Hepatocyte (in vitro differentiated cells): Measurements from ENCODE around the gene KIF20B. TPM values are rescaled to one million over a fixed set of nuclear protein-coding genes. Genes with fewer than 3 reads are reported as not detected.
A peak's percentile ranks its signal among the peaks of the same experiment; 100 is the strongest.

Experiments used
- DNase-seq: peaks from one replicate; pipeline ENCODE4 v3.0.0-alpha.2; 2016; ENCODE audit warnings: low spot score
- H2AFZ ChIP-seq: fragments of 200-600 bp; sonication (generic); 2 replicates; pipeline ENCODE4 v1.6.0; 2016; ENCODE audit warnings: antibody characterized with exemption, mild to moderate bottlenecking
- H3K27ac ChIP-seq: fragments of 200-600 bp; sonication (generic); 2 replicates; pipeline ENCODE4 v1.5.1; 2016; ENCODE audit warnings: mild to moderate bottlenecking
- H3K27me3 ChIP-seq: fragments of 200-600 bp; sonication (generic); 2 replicates; pipeline ENCODE4 v1.6.1; 2016
- H3K36me3 ChIP-seq: fragments of 200-600 bp; sonication (generic); replicated peaks from 2 replicates; pipeline ENCODE4 v1.5.1; 2016; ENCODE audit warnings: low read depth; ENCODE audit not compliant: insufficient read depth
- H3K4me1 ChIP-seq: fragments of 200-600 bp; sonication (generic); 2 replicates; pipeline ENCODE4 v1.5.1; 2016; ENCODE audit warnings: mild to moderate bottlenecking, moderate library complexity; ENCODE audit not compliant: insufficient read depth
- H3K4me2 ChIP-seq: fragments of 200-600 bp; sonication (generic); 2 replicates; pipeline ENCODE4 v1.6.0; 2016
- H3K4me3 ChIP-seq: fragments of 200-600 bp; sonication (generic); 2 replicates; pipeline ENCODE4 v1.5.1; 2016; ENCODE audit warnings: mild to moderate bottlenecking
- H3K79me2 ChIP-seq: fragments of 200-600 bp; sonication (generic); 2 replicates; pipeline ENCODE4 v1.6.0; 2017; ENCODE audit warnings: mild to moderate bottlenecking
- H3K9me2 ChIP-seq: fragments of 200-600 bp; sonication (generic); replicated peaks from 2 replicates; pipeline ENCODE4 v1.6.0; 2017; ENCODE audit warnings: mild to moderate bottlenecking; ENCODE audit not compliant: insufficient read depth
- H3K9me3 ChIP-seq: fragments of 200-600 bp; sonication (generic); 2 replicates; pipeline ENCODE4 v1.5.1; 2016; ENCODE audit warnings: low read depth, mild to moderate bottlenecking
- H4K20me1 ChIP-seq: fragments of 200-600 bp; sonication (generic); 2 replicates; pipeline ENCODE4 v1.6.0; 2016; ENCODE audit warnings: mild to moderate bottlenecking; ENCODE audit not compliant: insufficient read depth, poor library complexity, severe bottlenecking
- EZH2 ChIP-seq: fragments of 200-600 bp; sonication (generic); IDR thresholded peaks from 2 replicates; pipeline ENCODE4 v1.6.1; 2016; ENCODE audit warnings: antibody characterized with exemption, mild to moderate bottlenecking, borderline replicate concordance
- EZH2phosphoT487 ChIP-seq: fragments of 200-600 bp; sonication (generic); IDR thresholded peaks from one replicate; pipeline ENCODE4 v1.6.1; 2018; ENCODE audit warnings: antibody characterized with exemption, mild to moderate bottlenecking, low read depth, moderate library complexity; ENCODE audit not compliant: unreplicated experiment, severe bottlenecking
- WGBS: methylation state at CpG from one replicate; pipeline ENCODE4 v1.1.6; 2016; ENCODE audit warnings: low lambda C conversion rate; ENCODE audit errors: missing lambda C conversion rate; 5-methylcytosine and 5-hydroxymethylcytosine counted together
- polyA plus RNA-seq: library from polyadenylated mRNA; unstranded; fragments of >200 nt; fragmentation: Nextera tagmentation; extraction: Ambion mirVana; gene quantifications from 2 replicates; pipeline ENCODE4 v1.2.1, GENCODE V29; 2016
- total RNA-seq: library from RNA; depleted of rRNA; stranded (reverse); fragments of >200 nt; gene quantifications from 2 replicates; pipeline ENCODE4 v1.2.3, GENCODE V29; 2014
- TF ChIP-seq, protein P1 (sequence below): fragments of 200-600 bp; sonication (generic); IDR thresholded peaks from 2 replicates; pipeline ENCODE4 v1.5.1; 2016; ENCODE audit warnings: antibody characterized with exemption, mild to moderate bottlenecking; ENCODE audit not compliant: poor library complexity

The KIF20B gene
- total and polyA plus RNA-seq, 2 experiments from 2014 or later, result 4.6 to 6.9 TPM

DNA sequence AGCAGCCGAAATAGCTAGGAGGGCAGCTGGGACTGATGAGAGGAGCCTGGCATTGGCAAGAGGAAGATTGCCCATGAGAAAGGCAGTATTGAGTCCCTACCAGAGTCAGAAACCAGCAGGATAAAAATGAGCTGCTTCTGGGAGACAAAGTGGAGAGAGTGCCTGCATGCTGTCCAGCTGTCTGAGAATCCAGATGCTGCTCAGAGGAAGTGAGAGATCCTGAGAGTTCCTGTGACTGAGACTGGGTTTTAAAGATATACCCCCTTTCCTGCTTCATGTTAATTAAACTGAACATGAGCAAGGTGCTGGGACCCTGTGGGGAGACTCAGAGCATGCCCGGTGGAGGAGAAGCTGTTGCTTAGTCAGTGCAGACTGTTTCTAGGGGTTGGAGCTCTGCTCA lies 107.5 kb downstream of the KIF20B start:
- Histone ChIP-seq H2AFZ (no peak overlapping the region), H3K79me2 (no peaks in the 10 kb centered on the region), H4K20me1 (no peaks in the 10 kb centered on the region), H3K4me2 (no peak overlapping the region), H3K36me3 (no peaks in the 10 kb centered on the region), H3K27ac (no peak overlapping the region), H3K27me3 (no peaks in the 10 kb centered on the region), H3K9me2 (no peaks in the 10 kb centered on the region), H3K4me1 (no peaks in the 10 kb centered on the region), H3K4me3 (no peak overlapping the region), H3K9me3 (no peaks in the 10 kb centered on the region)
- no peak for DNase-seq
- TF ChIP-seq EZH2phosphoT487 (no peak), EZH2 (no peak)
- TF ChIP-seq, protein P1, sequence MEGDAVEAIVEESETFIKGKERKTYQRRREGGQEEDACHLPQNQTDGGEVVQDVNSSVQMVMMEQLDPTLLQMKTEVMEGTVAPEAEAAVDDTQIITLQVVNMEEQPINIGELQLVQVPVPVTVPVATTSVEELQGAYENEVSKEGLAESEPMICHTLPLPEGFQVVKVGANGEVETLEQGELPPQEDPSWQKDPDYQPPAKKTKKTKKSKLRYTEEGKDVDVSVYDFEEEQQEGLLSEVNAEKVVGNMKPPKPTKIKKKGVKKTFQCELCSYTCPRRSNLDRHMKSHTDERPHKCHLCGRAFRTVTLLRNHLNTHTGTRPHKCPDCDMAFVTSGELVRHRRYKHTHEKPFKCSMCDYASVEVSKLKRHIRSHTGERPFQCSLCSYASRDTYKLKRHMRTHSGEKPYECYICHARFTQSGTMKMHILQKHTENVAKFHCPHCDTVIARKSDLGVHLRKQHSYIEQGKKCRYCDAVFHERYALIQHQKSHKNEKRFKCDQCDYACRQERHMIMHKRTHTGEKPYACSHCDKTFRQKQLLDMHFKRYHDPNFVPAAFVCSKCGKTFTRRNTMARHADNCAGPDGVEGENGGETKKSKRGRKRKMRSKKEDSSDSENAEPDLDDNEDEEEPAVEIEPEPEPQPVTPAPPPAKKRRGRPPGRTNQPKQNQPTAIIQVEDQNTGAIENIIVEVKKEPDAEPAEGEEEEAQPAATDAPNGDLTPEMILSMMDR, result no peak
- WGBS, result 85% methylated on average over 2 of the region's 2 CpGs

DNA sequence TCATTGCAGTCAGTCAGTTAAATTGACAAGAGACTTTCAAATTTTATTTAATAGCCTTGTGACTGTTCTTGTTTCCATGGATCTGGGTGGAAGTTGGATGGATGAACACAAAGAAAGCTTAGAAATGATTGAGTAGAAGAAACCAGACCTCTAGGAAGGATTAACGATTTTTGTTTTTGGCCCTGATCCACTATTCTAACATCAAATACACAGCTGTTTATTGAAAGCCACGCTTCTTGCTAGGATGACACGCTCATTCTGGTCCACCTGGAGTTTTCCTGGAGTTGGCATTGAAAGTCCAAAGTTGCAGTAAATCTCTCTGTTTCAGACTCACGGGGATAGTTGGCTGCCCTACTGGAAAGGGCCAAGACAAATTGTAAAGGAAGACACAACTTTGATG lies 108.4 kb downstream of the KIF20B start:
- Histone ChIP-seq H3K9me2 (no peaks in the 10 kb centered on the region), H2AFZ (no peak overlapping the region), H3K9me3 (no peaks in the 10 kb centered on the region), H3K79me2 (no peaks in the 10 kb centered on the region), H3K27ac (no peak overlapping the region), H3K4me1 (peaks cover 6% of the 10 kb centered on the region), H4K20me1 (no peaks in the 10 kb centered on the region), H3K36me3 (no peaks in the 10 kb centered on the region), H3K4me3 (no peak overlapping the region), H3K27me3 (no peaks in the 10 kb centered on the region), H3K4me2 (no peak overlapping the region)
- TF ChIP-seq EZH2phosphoT487 (no peak), EZH2 (no peak)
- TF ChIP-seq, protein P1, result no peak
- 77% methylated on average over 4 of the region's 4 CpGs for WGBS
- DNase-seq, result no peak

DNA sequence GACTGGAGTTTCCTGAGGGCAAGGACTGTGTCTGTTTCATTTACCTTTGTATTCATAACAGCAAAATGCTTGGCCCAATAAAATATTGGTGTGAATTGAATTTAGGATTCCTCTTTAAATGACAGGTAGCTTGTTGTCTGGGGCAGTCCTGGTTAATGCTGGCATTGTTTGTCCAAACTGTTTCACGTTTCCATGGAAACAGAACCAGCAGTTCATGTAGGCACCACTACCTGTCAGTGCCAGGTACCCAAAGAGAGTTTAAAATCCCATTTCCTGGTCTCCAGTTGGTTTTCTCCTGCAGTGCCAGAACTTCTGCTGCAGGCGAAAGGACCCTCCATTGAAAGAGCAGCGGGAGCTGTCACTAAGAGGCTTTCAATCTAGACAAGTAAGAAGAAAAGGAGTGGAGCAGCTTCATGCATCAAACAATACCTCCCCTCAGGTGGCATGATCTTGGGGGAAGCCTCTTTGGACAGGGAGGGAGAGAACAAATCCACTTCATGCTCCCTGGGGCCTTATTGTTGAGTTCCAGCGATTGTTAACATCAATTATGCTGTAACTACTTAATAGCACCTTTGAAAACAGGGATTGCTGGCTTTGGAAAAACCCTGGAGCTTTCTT lies 109.6 kb downstream of the KIF20B start:
- Histone ChIP-seq H3K4me2 (no peak overlapping the region), H3K9me3 (no peaks in the 10 kb centered on the region), H2AFZ (no peak overlapping the region), H3K27me3 (no peaks in the 10 kb centered on the region), H4K20me1 (no peaks in the 10 kb centered on the region), H3K27ac (no peak overlapping the region), H3K4me3 (no peak overlapping the region), H3K79me2 (no peaks in the 10 kb centered on the region), H3K4me1 (peaks cover 11% of the 10 kb centered on the region), H3K9me2 (no peaks in the 10 kb centered on the region), H3K36me3 (no peaks in the 10 kb centered on the region)
- TF ChIP-seq EZH2phosphoT487, result no peak
- TF ChIP-seq EZH2, result no peak
- TF ChIP-seq, protein P1, result no peak
- WGBS, result 77% methylated on average over 4 of the region's 4 CpGs
- DNase-seq, result no peak

DNA sequence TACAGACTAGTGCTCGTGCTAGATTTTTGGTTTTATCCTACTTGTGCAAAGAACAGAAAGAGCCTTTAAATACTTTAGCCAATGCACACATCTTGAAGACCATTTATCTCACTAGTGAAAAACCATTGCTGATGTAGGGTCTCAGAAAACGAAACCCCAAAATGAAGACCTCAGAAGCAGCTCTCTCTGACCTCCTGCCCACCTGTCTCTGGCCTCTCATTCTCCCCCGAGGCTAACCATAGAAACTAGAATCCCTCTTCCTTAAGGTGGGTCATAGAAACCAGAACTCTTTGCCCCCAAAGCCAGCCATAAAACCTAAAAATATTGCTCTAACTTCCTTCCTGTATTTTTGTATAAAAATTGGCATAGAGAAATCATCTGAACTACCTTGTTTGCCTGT lies 112.2 kb downstream of the KIF20B start:
- Histone ChIP-seq H3K4me3 (no peak overlapping the region), H3K9me2 (no peaks in the 10 kb centered on the region), H3K79me2 (no peaks in the 10 kb centered on the region), H2AFZ (no peak overlapping the region), H3K27ac (no peak overlapping the region), H3K9me3 (no peaks in the 10 kb centered on the region), H4K20me1 (no peaks in the 10 kb centered on the region), H3K4me2 (peak overlapping the region; percentile 17), H3K27me3 (no peaks in the 10 kb centered on the region), H3K4me1 (peaks cover 11% of the 10 kb centered on the region), H3K36me3 (no peaks in the 10 kb centered on the region)
- TF ChIP-seq EZH2phosphoT487 (no peak), EZH2 (no peak)
- TF ChIP-seq, protein P1, result no peak
- 49% methylated on average over 3 of the region's 3 CpGs for WGBS
- no peak for DNase-seq
